ENCODE measurements around the gene TTC6. TPM values are rescaled to one million over a fixed set of nuclear protein-coding genes. Genes with fewer than 3 reads are reported as not detected.

The TTC6 gene
- polyA plus RNA-seq, 6 donors from 2014 or later, result not detected

DNA sequence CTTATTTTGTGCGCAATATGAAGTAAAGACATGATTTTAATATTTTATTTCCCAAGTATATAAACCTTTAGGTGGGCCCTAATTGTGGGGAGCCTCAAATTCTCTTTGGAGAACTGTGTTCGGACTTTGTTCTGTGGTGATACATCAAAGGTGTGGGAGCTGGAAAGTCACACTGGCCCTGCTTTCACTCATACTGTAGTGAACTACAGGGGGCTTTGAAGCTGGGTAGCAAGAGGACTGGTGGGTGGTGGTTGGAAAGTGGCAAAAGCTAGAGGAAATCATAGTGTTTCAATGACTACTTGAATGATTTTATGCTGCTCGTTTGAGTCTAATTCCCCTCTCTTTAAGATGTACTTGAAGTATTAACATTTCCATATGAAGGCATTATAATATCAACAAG lies 13.2 kb downstream of the TTC6 start:
- peaks cover 7 to 20% of the 10 kb centered on the region in 2 donors for H3K36me3 Mint-ChIP-seq
- ATAC-seq (ENCODE audit: low read depth in 2 of 2) (no peak), DNase-seq (no peak)
- peaks cover 22 to 51% (median 40%) of the 10 kb centered on the region in 3 donors for H3K27me3 Mint-ChIP-seq
- no peak overlapping the region for H3K27ac Mint-ChIP-seq
- peaks cover 7 to 50% (median 13%) of the 10 kb centered on the region in 7 donors for H3K9me3 Mint-ChIP-seq
- no peak overlapping the region for H3K4me3 Mint-ChIP-seq
- no peaks in the 10 kb centered on the region for H3K4me1 Mint-ChIP-seq

DNA sequence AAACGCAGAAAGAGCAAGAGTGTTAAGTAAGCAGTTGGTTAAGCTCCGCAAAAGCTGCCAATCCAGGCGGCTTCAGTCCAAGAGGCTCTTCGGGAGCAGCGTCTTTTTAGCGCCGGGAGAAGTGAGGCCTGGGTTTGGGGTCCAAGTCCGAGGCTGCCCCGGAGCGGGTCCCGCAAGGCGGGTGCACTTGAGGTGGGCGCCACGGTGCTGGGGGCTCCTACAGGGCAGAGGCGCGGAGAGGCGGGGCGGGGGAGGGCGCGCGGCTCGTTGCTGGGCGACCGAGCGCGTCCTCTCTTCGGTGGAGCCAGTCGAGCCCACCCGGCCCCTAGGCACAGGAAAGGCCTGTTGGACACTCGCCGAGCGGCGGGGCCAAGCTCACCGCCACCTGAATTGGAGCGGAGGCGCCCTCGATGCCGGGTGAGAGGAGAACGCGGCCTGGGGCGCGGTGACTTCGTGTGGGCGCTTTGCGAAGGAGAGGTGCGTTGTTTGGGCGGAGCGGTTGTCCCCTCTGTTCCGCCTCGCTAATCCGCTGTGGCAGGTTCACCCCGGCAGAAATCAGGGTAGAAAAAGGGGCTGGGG lies 15.6 kb downstream of the TTC6 start:
- no peak for ATAC-seq (ENCODE audit: low read depth in 2 of 2)
- Mint-ChIP-seq H3K4me3 (no peak overlapping the region), H3K36me3 (peaks cover 13 to 22% of the 10 kb centered on the region in 2 donors)

GRCh38 chr14:37615582-37616289 lies 20.3 kb downstream of the TTC6 start:
- no peak for ATAC-seq (ENCODE audit: low read depth in 2 of 2)

More for the DNA sequence above, 15.6 kb downstream of the TTC6 start:
- Mint-ChIP-seq H3K4me1 (no peaks in the 10 kb centered on the region), H3K27ac (no peak overlapping the region), H3K9me3 (peaks cover 14 to 65% (median 29%) of the 10 kb centered on the region in 7 donors), H3K27me3 (peaks cover 8 to 31% (median 29%) of the 10 kb centered on the region in 3 donors)
- DNase-seq, result no peak

DNA sequence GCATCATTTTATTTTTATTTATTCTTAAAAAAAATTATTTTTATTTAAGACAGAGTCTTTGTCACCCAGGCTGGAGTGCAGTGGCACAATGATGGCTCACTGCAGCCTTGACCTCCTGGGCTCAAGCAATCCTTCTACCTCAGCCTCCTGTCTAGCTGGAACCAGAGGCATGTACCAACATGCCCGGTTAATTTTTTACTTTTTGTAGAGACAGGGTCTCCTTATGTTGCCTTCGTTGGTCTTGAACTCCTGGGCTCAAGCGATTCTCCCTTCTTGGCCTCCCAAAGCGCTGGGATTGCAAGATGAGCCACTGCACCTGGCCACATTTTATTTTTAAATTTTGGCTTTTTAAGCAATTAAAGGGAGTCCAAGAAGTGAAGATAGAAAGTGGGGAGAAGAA lies 21.4 kb downstream of the TTC6 start:
- H3K27me3 Mint-ChIP-seq, result peaks cover 0 to 17% (median 16%) of the 10 kb centered on the region in 3 donors
- DNase-seq (no peak), ATAC-seq (ENCODE audit: low read depth in 2 of 2) (no peak)
- no peak overlapping the region for H3K27ac Mint-ChIP-seq
- no peaks in the 10 kb centered on the region for H3K4me1 Mint-ChIP-seq
- H3K4me3 Mint-ChIP-seq, result no peak overlapping the region
- peaks cover 13 to 71% (median 33%) of the 10 kb centered on the region in 7 donors for H3K9me3 Mint-ChIP-seq
- peaks cover 14 to 22% of the 10 kb centered on the region in 2 donors for H3K36me3 Mint-ChIP-seq

More at GRCh38 chr14:37615582-37616289, 20.3 kb downstream of the TTC6 start:
- no peaks in the 10 kb centered on the region for H3K4me1 Mint-ChIP-seq
- peaks cover 4 to 22% (median 19%) of the 10 kb centered on the region in 3 donors for H3K27me3 Mint-ChIP-seq
- no peak for DNase-seq
- no peak overlapping the region for H3K27ac Mint-ChIP-seq
- no peak overlapping the region for H3K4me3 Mint-ChIP-seq
- H3K9me3 Mint-ChIP-seq, result peaks cover 11 to 76% (median 38%) of the 10 kb centered on the region in 7 donors
- peaks cover 20 to 22% of the 10 kb centered on the region in 2 donors for H3K36me3 Mint-ChIP-seq

DNA sequence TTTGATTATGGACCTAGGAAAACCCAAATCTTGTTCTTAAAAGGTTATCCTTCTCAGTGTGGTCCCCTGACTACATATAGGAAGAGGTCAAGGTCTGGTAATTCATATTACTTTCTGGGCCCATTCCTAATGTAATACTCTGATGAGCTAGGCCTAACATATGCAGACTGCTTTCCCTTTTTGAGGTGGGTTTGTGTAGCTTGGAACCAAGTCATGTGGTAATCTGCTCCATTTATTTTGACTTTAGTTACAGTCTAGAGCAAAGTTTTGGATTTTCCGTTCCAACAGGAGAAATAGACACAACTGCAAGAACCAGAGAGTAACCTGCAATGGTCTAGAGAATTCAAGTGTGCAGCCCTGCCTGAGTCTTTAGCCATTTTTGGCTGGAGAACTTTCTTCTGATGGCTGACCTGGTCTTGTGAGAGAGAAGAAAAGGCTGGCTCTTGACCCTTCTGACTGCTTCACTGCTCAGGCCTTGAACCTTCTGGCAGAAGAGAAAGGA lies 22.5 kb downstream of the TTC6 start:
- Mint-ChIP-seq H3K27me3 (peaks cover 2 to 19% (median 16%) of the 10 kb centered on the region in 3 donors), H3K4me3 (no peak overlapping the region), H3K27ac (no peak overlapping the region), H3K4me1 (no peaks in the 10 kb centered on the region), H3K9me3 (peaks cover 13 to 60% (median 28%) of the 10 kb centered on the region in 7 donors), H3K36me3 (peaks cover 14 to 19% of the 10 kb centered on the region in 2 donors)
- ATAC-seq (ENCODE audit: low read depth in 2 of 2), result no peak
- DNase-seq, result no peak

GRCh38 chr14:37618498-37619028 lies 23.1 kb downstream of the TTC6 start:
- ATAC-seq (ENCODE audit: low read depth in 2 of 2), result no peak
- H3K36me3 Mint-ChIP-seq, result peaks cover 14 to 16% of the 10 kb centered on the region in 2 donors
- H3K27ac Mint-ChIP-seq, result no peak overlapping the region
- H3K27me3 Mint-ChIP-seq, result peaks cover 6 to 23% (median 19%) of the 10 kb centered on the region in 3 donors
- no peak overlapping the region for H3K4me3 Mint-ChIP-seq
- DNase-seq, result no peak
- H3K9me3 Mint-ChIP-seq, result peaks cover 13 to 56% (median 30%) of the 10 kb centered on the region in 7 donors
- no peaks in the 10 kb centered on the region for H3K4me1 Mint-ChIP-seq

- ATAC-seq (ENCODE audit: low read depth in 2 of 2) (no peak), DNase-seq (no peak)
- H3K4me3 Mint-ChIP-seq, result no peak overlapping the region
- no peak overlapping the region for H3K27ac Mint-ChIP-seq
- H3K27me3 Mint-ChIP-seq, result peaks cover 14 to 28% (median 24%) of the 10 kb centered on the region in 3 donors
- H3K36me3 Mint-ChIP-seq, result peaks cover 11% of the 10 kb centered on the region in 2 donors
- peaks cover 6 to 39% (median 16%) of the 10 kb centered on the region in 7 donors for H3K9me3 Mint-ChIP-seq
- no peaks in the 10 kb centered on the region for H3K4me1 Mint-ChIP-seq
Measured at GRCh38 chr14:37620856-37621255, 25.4 kb downstream of the TTC6 start.

- no peaks in the 10 kb centered on the region for H3K4me1 Mint-ChIP-seq
- ATAC-seq (ENCODE audit: low read depth in 2 of 2) (no peak), DNase-seq (no peak)
- no peak overlapping the region for H3K4me3 Mint-ChIP-seq
- peak overlapping the region in 1 of 6 donors; percentile 25 for H3K27ac Mint-ChIP-seq
- H3K36me3 Mint-ChIP-seq, result peaks cover 5 to 7% of the 10 kb centered on the region in 2 donors
- peaks cover 14 to 28% (median 24%) of the 10 kb centered on the region in 3 donors for H3K27me3 Mint-ChIP-seq
- H3K9me3 Mint-ChIP-seq, result peaks cover 0 to 34% (median 8%) of the 10 kb centered on the region in 7 donors
Measured at GRCh38 chr14:37622231-37622923, 26.9 kb downstream of the TTC6 start.

DNA sequence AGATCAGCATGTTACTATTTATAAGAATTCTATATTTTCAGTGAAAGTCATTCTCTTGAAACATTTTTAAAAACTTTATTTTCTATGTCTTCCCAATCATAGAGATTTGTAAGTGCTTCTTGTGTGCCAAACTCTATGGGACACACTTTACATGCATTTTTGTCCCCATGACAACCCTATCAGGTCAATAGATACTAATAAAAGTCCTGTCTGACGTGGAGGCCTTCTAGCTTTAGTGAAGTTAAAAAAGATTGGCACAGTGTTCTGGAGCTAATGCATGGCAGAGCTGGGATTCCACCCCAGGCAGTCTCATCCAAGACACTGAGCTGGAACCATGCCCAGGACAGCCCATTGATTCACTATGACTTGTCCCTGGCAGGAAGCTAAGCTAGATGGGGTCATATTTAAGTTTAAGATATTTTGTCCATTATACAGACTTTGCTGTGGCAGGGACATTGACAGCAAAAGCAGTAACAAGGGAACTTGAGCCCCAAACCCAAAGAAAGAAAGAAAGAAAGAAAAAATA lies 28.1 kb downstream of the TTC6 start:
- Mint-ChIP-seq H3K4me1 (no peaks in the 10 kb centered on the region), H3K27ac (no peak overlapping the region), H3K27me3 (peaks cover 14 to 28% (median 24%) of the 10 kb centered on the region in 3 donors), H3K4me3 (no peak overlapping the region), H3K36me3 (peaks cover 0 to 7% of the 10 kb centered on the region in 2 donors), H3K9me3 (peaks cover 2 to 24% (median 9%) of the 10 kb centered on the region in 7 donors)
- ATAC-seq (ENCODE audit: low read depth in 2 of 2) (no peak), DNase-seq (no peak)

- Mint-ChIP-seq H3K36me3 (peaks cover 0 to 7% of the 10 kb centered on the region in 2 donors), H3K9me3 (peaks cover 2 to 24% (median 8%) of the 10 kb centered on the region in 7 donors), H3K27ac (no peak overlapping the region), H3K27me3 (peaks cover 14 to 28% (median 24%) of the 10 kb centered on the region in 3 donors), H3K4me3 (no peak overlapping the region), H3K4me1 (no peaks in the 10 kb centered on the region)
- DNase-seq (no peak), ATAC-seq (ENCODE audit: low read depth in 2 of 2) (no peak)
Measured at GRCh38 chr14:37623971-37624370, 28.5 kb downstream of the TTC6 start.

- ATAC-seq (ENCODE audit: low read depth in 2 of 2), result no peak
Measured at GRCh38 chr14:37625597-37626595, 30.5 kb downstream of the TTC6 start.

DNA sequence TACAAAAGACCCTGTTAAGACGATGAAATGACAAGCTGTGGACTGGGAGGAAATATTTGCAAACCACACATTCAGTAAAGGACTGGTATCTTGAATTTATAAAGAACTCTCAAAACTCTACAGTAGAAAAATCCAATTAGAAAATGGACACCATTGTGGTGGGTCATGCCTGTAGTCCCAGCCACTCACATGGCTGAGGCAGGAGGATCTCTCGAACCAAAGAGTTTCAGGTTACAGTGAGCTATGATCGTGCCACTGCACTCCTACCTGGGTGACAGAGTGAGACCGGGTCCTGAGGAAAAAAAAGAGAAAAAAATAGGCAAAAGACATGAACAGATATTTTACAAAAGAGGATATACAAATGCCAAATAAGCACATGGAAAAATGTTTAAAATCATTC lies 41.9 kb downstream of the TTC6 start:
- H3K9me3 Mint-ChIP-seq, result peaks cover 0 to 19% (median 5%) of the 10 kb centered on the region in 7 donors
- no peak for DNase-seq
- no peak overlapping the region for H3K27ac Mint-ChIP-seq
- ATAC-seq (ENCODE audit: low read depth in 2 of 2), result no peak
- H3K36me3 Mint-ChIP-seq, result no peaks in the 10 kb centered on the region
- no peak overlapping the region for H3K4me3 Mint-ChIP-seq
- no peaks in the 10 kb centered on the region for H3K27me3 Mint-ChIP-seq
- H3K4me1 Mint-ChIP-seq, result no peaks in the 10 kb centered on the region

More at GRCh38 chr14:37625597-37626595, 30.5 kb downstream of the TTC6 start:
- Mint-ChIP-seq H3K9me3 (peaks cover 8 to 34% (median 16%) of the 10 kb centered on the region in 7 donors), H3K4me3 (no peak overlapping the region), H3K27ac (no peak overlapping the region), H3K27me3 (peaks cover 14 to 20% (median 15%) of the 10 kb centered on the region in 3 donors), H3K4me1 (no peaks in the 10 kb centered on the region), H3K36me3 (peaks cover 0 to 3% of the 10 kb centered on the region in 2 donors)
- DNase-seq, result no peak

Measured in naive B cell (primary cell).